ENCODE measurements around the gene ZNF208.

The ZNF208 gene

DNA sequence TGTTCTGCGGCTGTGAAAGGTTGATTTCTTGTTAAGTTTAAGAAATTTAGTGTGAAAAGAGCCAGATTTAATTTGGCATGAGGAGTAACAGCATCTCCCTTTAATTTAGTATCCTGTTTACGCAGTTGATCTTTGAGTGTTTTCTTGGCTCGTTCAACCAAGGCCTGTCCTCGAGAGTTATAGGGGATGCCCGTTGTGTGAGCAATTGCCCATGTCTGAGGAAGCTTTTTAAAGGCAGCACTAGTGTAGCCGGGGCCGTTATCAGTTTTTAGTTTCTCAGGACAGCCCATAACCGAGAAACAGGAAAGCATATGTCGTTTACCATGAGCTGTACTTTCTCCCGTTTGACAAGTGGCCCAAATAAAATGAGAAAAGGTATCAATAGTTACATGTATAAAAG, 127.2 kb downstream of the ZNF208 start:
- no peak for DNase-seq
